GM19043 (cell line): ENCODE measurements around the gene TGFBR3.

ENCODE experiments used
- ATAC-seq: cut with Tn5 transposase; IDR thresholded peaks from one replicate; pipeline ENCODE4 v1.9.1; 2021; ENCODE audit warnings: low read depth; ENCODE audit not compliant: unreplicated experiment

TGFBR3 gene

GRCh38 chr1:91741906-91742305 is 144.0 kb downstream of the TGFBR3 start:
- no peak for ATAC-seq

GRCh38 chr1:91741301-91741700 is 144.7 kb downstream of the TGFBR3 start:
- ATAC-seq = no peak

GRCh38 chr1:91737650-91738049 is 148.3 kb downstream of the TGFBR3 start:
- ATAC-seq = no peak

DNA sequence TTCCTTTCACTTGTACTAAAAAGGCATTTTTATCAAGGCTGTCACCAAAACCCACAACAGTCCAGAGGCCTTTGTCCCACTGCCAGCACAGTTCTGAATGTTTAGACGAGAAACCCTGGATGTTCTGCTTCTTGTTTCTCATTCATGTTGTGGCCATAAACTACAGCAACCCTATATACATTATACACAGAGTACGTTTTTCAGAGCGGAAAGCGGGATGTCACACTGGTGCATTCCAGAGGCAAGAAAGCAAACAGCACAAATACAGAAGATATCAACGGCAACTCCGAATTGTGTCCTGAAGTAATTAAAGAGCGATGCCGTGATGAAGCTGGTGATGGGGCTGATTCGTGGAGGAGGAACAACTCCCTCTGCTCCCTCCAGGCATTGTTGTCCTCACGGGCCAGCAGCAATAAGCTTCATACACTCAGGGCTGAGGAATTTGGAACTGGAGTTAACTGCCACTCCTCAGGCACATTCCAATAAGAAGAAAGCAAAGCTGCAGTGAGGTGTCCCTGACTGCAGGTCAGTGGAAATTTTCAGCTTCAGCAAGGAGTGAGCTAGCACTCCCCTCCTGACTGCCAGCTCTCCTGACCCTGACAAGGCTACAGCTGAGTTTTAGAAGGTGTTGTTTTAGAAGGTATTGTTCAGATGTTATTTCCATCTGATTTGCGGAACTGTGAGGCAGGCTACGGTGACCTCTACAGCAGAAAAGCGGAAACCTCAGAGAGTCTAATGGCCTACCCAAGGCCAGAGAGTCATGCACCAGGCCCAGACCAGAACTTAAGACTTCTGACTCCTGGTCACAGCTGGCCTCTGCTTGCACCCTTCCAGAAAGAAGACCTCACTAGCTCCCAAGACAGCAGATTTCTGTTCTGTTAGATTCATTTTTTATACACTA is 149.0 kb downstream of the TGFBR3 start:
- no peak for ATAC-seq

DNA sequence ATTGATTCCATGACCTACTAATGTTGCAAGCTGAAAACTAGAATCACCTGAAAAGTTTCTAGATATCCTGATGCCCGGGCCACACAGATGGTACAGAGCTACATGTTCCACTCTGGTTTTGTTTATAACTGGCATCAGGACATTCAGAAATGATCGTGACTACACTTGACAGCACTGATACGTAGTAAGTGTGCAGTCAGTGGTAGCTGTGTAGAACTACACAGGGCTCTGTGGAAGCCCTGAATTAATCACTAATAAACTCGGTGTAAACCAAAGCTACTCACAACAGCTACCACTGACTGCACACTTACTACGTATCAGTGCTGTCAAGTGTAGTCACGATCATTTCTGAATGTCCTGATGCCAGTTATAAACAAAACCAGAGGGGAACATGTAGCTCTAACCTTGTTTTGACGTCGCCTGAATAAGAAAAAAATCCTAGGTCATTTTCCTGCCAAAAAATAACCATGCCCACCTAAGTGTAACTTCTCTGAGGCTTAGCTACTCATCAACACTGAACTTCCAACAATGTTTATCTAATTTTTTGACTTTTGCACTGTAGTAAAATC is 149.7 kb downstream of the TGFBR3 start:
- ATAC-seq = no peak

DNA sequence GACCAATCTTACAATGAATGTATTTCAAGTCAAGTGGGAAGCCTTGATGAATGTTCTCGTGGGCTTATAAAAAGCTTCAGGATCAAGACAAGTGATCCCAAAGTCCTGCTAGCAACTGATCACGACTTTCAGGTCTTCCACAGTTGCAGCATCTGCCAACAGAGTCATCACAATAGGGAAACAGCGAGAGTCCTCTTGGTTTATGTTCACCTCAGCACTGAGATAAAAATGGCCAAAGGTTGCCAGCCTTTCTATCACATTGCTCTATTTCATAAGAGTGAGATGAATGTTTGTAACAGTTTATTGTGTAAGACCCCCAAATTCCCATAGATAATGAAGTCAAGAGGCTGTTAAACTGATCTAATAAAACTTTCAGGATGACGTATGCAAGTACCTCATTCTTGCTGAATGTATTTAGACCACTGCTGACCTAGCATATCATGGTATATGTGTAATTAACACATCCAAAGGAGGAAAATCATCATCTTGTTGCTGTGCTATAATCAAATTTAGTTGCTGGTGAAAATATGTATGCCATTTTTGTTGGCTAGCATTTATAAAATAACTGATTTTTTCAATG is 150.6 kb downstream of the TGFBR3 start:
- ATAC-seq = no peak

- no peak for ATAC-seq
These were observed 151.2 kb downstream of the TGFBR3 start for GRCh38 chr1:91734761-91735160.

- ATAC-seq = no peak
These were observed 152.7 kb downstream of the TGFBR3 start for GRCh38 chr1:91733108-91733710.

DNA sequence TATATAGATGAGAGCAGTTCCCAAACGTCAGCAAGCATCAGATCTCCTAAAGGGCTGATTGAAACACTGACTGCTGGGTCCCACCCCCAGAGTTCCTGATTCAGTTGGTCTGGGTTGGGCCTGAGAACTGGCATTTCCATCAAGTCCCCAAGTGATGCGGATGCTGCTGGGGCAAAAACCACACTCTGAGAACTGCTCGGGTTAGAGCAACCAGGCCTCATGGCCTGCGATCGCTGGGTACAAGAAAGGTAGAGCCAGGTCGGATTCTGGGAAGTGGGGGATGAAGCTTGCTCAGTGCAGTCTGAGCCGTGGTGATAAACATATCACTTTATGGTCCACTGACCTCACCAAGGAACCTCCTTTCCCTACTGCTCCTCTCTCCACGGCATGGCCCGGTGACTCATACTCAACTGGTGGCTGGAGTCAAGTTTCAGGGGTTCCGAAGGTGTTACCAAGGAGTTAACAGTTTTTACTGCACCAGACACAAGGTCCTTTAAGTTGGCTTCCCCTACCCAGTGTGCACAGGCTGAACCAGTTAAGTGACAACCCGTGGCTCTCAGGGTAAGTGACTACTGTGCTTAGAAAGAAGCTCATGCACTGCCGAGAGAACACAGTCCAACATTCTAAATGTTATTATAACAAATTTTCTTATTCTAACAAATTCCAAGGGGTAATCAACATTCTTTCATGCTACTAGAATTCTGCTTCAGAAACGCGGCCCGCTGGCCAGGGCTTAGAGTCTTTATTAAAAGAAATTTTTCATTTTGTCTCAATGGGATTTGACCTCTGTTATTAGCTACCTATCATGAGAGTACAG is 153.5 kb downstream of the TGFBR3 start:
- no peak for ATAC-seq

- ATAC-seq = no peak
These were observed 154.1 kb downstream of the TGFBR3 start for GRCh38 chr1:91731815-91732214.

GRCh38 chr1:91730801-91731732 is 154.9 kb downstream of the TGFBR3 start:
- ATAC-seq = no peak

- ATAC-seq = no peak
These were observed 156.2 kb downstream of the TGFBR3 start for GRCh38 chr1:91729621-91730358.

DNA sequence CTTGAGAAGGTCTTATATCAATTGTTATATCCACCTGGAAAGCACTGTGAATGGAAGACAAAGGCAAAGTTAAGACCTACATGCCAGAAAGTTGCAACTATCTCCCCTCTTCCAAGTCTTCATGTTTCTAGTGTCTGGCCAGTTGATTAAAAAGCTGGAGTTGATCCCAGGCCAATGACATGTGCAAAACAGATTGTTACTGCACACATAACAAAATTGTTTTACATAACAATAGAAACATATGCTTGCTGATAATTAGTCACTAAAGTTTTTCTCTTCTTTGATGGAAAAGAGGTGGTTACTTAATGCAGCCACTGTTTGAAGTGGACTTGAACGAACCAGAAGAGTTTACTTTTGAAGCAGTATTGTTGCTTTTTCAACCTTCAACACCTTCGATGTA is 158.2 kb downstream of the TGFBR3 start:
- no peak for ATAC-seq

DNA sequence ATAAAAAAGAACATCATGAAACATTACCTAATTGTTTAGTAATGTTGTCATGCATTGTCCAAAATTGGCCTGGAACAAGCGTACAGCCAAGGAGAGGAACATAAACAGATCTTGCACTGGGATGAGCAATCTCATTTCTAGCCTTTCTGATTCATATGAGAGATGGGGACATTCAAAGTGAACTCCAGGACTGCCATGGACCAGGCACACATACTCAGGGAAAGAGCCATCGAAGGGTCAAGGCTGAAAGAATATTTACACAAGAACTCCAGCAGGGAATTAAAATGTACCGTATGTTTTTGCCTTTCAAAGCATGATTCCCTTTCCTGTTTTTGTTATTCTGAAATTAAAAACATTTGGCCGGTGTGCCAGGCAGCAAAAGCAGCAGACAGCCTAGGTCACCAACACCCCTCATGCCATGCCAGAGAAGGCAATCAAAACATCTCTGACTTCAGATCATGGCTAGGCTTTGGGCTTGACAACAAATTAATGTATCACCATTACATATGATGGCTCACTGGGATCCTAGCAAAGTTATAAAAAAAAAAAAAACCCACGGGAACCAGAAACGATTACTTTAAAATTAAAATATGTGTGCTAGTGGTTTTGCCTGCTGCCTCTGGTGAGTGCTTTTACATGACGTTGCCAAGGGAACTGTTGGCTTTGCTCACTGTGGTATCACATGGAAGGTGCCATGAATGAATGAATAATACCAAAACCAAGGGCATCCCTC is 159.8 kb downstream of the TGFBR3 start:
- no peak for ATAC-seq

- ATAC-seq = no peak
These were observed 160.3 kb downstream of the TGFBR3 start for GRCh38 chr1:91725618-91725988.

DNA sequence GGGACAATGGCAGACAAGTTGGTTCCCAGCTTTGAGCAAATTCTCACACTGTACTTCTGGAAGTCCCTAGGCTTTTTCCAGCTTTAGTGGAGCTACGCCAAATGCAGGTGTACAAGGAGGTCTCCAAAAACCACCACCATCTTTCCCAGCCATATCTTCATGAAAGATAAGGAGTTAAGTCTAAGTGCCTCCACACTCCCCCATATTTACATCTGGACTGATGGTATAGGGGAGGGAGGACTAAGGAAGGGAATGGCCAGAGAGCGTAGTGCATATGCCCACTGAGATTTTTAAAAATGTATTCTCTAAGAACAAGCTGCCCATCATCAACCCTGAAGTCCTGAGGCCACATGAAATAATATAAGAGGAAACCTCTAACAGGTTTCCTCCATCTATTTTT is 161.3 kb downstream of the TGFBR3 start:
- no peak for ATAC-seq

GRCh38 chr1:91724231-91724630 is 161.7 kb downstream of the TGFBR3 start:
- no peak for ATAC-seq

DNA sequence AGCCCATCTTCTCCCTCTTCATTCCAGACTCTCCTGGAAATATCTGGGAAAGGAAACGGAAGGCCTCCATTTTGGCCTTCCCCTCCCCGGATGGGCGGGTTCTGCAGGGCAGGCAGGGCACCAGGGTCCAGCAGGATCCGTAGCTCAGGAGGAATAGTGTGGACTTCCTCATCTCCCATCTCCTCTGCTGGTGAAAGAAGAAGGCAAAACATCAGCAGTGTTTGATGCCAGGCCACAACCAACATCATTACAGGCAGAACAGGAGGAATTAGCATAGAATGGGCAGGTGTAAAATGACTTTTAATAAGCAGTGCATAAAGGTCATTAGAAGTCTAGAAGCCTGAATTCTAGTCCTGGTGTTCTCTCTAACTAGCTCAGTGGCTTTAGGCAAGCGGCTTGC is 165.9 kb downstream of the TGFBR3 start:
- no peak for ATAC-seq
